ENCODE measurements around the gene TMEM163.

Gene TMEM163

DNA sequence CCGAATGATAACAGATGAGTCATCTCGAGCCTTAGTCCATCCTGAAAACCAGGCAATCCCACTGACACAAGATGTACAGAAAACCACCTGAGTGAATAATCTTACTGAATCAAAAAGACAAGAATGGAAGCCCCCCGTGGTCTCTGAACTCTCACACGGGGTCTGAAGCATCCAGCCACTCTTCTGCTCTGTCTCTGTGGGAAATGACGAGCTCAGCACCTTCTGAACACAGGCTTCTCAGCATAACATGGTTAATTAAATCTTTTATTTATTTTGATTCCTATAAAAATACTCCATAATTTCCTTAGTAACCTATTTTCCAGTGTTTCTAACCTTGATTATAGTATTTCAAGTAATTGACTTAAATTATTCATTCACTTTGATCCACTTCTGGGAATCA is 203.7 kb downstream of the TMEM163 start:
- Histone ChIP-seq H3K27ac (ENCODE audit: extremely low read depth, low read depth, low read length) (no peak overlapping the region), H3K9me3 (ENCODE audit: control insufficient read depth, insufficient read depth, low read depth, low read length) (no peaks in the 10 kb centered on the region), H3K4me1 (ENCODE audit: control insufficient read depth, insufficient read depth, low read length) (no peaks in the 10 kb centered on the region), H3K36me3 (ENCODE audit: control insufficient read depth in 2 of 2, insufficient read depth in 1 of 2, low read length in 2 of 2) (no peaks in the 10 kb centered on the region), H3K4me3 (ENCODE audit: low read depth, low read length) (no peak overlapping the region)
- ChIA-PET CTCF (interaction anchor here (0.6 to 0.8 kb wide), 2 partner anchors 64 to 133 kb away, joined by 3 to 5 read pairs; no protein-coding TSS in a partner anchor), POLR2A (no interaction called here)
- TF ChIP-seq ZNF391 (tag by site-specific recombination; IDR thresholded peaks at IDR 0.05; ENCODE audit: borderline replicate concordance, low read depth) (no peak), KLF9 (tag by site-specific recombination; IDR thresholded peaks at IDR 0.05; ENCODE audit: low read depth) (no peak), ZNF248 (tag by site-specific recombination; IDR thresholded peaks at IDR 0.05) (no peak), ZNF830 (tag by site-specific recombination; IDR thresholded peaks at IDR 0.05; ENCODE audit: low read depth) (no peak), AEBP2 (tag by site-specific recombination; IDR thresholded peaks at IDR 0.05; ENCODE audit: borderline replicate concordance) (no peak), ZBTB1 (tag by site-specific recombination; IDR thresholded peaks at IDR 0.05) (no peak), ZNF354C (tag by site-specific recombination; IDR thresholded peaks at IDR 0.05; ENCODE audit: borderline replicate concordance, low read depth) (no peak), GLI4 (tag by site-specific recombination; IDR thresholded peaks at IDR 0.05) (no peak), ZNF624 (tag by site-specific recombination; IDR thresholded peaks at IDR 0.05) (no peak), ZNF221 (tag by site-specific recombination; IDR thresholded peaks at IDR 0.05; ENCODE audit: borderline replicate concordance) (no peak), SP3 (tag by site-specific recombination; IDR thresholded peaks at IDR 0.05) (no peak), TCF7L2 (IDR thresholded peaks at IDR 0.05; ENCODE audit: borderline replicate concordance, low read depth, low read length) (no peak), ZBTB48 (tag by site-specific recombination; IDR thresholded peaks at IDR 0.05) (no peak), SCRT1 (tag by site-specific recombination; IDR thresholded peaks at IDR 0.05; ENCODE audit: borderline replicate concordance) (no peak), ZEB2 (tag by site-specific recombination; IDR thresholded peaks at IDR 0.05) (no peak), ZNF366 (tag by site-specific recombination; conservative IDR thresholded peaks at IDR 0.05) (no peak), ZNF768 (tag by site-specific recombination; IDR thresholded peaks at IDR 0.05) (no peak), KLF8 (tag by site-specific recombination; IDR thresholded peaks at IDR 0.05) (no peak), ZNF501 (tag by site-specific recombination; IDR thresholded peaks at IDR 0.05) (no peak)
- TF ChIP-seq, protein P1, sequence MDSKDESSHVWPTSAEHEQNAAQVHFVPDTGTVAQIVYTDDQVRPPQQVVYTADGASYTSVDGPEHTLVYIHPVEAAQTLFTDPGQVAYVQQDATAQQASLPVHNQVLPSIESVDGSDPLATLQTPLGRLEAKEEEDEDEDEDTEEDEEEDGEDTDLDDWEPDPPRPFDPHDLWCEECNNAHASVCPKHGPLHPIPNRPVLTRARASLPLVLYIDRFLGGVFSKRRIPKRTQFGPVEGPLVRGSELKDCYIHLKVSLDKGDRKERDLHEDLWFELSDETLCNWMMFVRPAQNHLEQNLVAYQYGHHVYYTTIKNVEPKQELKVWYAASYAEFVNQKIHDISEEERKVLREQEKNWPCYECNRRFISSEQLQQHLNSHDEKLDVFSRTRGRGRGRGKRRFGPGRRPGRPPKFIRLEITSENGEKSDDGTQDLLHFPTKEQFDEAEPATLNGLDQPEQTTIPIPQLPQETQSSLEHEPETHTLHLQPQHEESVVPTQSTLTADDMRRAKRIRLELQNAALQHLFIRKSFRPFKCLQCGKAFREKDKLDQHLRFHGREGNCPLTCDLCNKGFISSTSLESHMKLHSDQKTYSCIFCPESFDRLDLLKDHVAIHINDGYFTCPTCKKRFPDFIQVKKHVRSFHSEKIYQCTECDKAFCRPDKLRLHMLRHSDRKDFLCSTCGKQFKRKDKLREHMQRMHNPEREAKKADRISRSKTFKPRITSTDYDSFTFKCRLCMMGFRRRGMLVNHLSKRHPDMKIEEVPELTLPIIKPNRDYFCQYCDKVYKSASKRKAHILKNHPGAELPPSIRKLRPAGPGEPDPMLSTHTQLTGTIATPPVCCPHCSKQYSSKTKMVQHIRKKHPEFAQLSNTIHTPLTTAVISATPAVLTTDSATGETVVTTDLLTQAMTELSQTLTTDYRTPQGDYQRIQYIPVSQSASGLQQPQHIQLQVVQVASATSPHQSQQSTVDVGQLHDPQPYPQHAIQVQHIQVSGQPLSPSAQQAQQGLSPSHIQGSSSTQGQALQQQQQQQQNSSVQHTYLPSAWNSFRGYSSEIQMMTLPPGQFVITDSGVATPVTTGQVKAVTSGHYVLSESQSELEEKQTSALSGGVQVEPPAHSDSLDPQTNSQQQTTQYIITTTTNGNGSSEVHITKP (tag by site-specific recombination; IDR thresholded peaks at IDR 0.05): no peak

DNA sequence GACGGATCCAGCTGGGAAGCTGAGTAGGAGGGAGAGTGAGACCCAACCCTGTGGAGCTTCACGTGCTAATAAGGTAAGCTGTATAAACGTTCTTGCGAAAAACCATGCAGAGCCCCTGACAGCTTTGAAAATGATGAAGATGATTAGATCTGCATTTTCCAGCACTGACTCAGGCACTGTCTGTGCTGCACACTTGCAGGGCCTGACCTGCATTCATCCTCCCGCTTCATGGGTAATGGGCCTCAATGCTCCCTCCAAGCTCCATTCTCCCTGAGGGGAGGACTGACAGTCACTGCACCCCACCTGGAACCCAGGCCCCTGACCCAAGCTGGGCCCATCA is 205.4 kb downstream of the TMEM163 start:
- ChIA-PET CTCF (no interaction called here), POLR2A (no interaction called here)
- Histone ChIP-seq H3K36me3 (ENCODE audit: control insufficient read depth in 2 of 2, insufficient read depth in 1 of 2, low read length in 2 of 2) (no peaks in the 10 kb centered on the region), H3K27ac (ENCODE audit: extremely low read depth, low read depth, low read length) (no peak overlapping the region), H3K4me1 (ENCODE audit: control insufficient read depth, insufficient read depth, low read length) (no peaks in the 10 kb centered on the region), H3K4me3 (ENCODE audit: low read depth, low read length) (no peak overlapping the region), H3K9me3 (ENCODE audit: control insufficient read depth, insufficient read depth, low read depth, low read length) (no peaks in the 10 kb centered on the region)
- TF ChIP-seq ZNF223 (tag by site-specific recombination; IDR thresholded peaks at IDR 0.05) (no peak), PRDM4 (tag by site-specific recombination; IDR thresholded peaks at IDR 0.05) (no peak), BCL6B (tag by site-specific recombination; IDR thresholded peaks at IDR 0.05) (no peak), ATF2 (tag by site-specific recombination; IDR thresholded peaks at IDR 0.05; ENCODE audit: low read depth) (no peak), ZNF501 (tag by site-specific recombination; IDR thresholded peaks at IDR 0.05) (no peak)
- TF ChIP-seq, protein P2, sequence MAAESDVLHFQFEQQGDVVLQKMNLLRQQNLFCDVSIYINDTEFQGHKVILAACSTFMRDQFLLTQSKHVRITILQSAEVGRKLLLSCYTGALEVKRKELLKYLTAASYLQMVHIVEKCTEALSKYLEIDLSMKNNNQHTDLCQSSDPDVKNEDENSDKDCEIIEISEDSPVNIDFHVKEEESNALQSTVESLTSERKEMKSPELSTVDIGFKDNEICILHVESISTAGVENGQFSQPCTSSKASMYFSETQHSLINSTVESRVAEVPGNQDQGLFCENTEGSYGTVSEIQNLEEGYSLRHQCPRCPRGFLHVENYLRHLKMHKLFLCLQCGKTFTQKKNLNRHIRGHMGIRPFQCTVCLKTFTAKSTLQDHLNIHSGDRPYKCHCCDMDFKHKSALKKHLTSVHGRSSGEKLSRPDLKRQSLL (tag by site-specific recombination; IDR thresholded peaks at IDR 0.05): no peak
